C4-2B (cell line): Measurements from ENCODE around the gene ZNF737.

Source experiments
- H3K27ac ChIP-seq: fragments of 450-650 bp; 2 replicates; pipeline ENCODE4 v1.5.1; 2017
- ZFX ChIP-seq: fragments of 450-650 bp; IDR thresholded peaks from 2 replicates; pipeline ENCODE4 v1.6.1; 2017
- TF ChIP-seq, protein P1 (sequence below): fragments of 450-650 bp; conservative IDR thresholded peaks from 2 replicates; pipeline ENCODE4 v1.5.1; 2017; ENCODE audit warnings: mild to moderate bottlenecking

ZNF737 gene

DNA sequence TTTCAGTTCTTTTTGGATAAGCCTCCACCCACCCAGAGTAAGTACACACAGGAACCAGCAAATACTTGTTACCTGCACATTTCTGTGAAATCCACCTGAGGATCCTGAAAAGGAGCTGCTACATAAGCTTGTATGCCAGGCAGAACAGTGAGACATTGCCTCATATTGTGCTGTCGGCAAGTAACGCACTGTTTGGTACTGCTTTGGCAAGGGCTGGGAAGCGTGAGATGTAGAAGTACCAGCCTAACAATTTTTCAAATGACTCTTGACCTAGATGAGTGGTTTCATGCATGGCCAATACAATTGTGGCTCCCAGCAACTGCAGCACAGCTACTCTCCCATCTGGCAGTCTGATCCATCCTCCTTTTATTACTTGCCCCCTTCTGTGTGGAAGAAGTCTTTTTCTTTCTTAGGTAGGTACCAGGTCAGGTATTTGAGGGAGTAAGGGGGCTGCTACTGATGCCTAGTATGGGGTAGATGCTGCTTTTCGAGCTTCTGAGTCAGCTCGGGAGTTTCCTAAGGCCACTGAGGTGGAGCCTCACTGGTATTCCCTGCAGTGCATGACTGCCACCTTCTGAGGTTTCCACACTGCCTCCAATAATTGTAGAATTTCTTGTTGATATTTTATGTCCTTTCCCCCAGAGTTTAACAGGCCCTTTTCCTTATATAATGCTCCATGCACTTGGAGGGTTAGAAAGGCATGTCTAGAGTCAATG, 52.2 kb downstream of the ZNF737 start:
- H3K27ac ChIP-seq = no peak overlapping the region
- TF ChIP-seq, protein P1, sequence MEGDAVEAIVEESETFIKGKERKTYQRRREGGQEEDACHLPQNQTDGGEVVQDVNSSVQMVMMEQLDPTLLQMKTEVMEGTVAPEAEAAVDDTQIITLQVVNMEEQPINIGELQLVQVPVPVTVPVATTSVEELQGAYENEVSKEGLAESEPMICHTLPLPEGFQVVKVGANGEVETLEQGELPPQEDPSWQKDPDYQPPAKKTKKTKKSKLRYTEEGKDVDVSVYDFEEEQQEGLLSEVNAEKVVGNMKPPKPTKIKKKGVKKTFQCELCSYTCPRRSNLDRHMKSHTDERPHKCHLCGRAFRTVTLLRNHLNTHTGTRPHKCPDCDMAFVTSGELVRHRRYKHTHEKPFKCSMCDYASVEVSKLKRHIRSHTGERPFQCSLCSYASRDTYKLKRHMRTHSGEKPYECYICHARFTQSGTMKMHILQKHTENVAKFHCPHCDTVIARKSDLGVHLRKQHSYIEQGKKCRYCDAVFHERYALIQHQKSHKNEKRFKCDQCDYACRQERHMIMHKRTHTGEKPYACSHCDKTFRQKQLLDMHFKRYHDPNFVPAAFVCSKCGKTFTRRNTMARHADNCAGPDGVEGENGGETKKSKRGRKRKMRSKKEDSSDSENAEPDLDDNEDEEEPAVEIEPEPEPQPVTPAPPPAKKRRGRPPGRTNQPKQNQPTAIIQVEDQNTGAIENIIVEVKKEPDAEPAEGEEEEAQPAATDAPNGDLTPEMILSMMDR = no peak
- TF ChIP-seq ZFX = no peak

DNA sequence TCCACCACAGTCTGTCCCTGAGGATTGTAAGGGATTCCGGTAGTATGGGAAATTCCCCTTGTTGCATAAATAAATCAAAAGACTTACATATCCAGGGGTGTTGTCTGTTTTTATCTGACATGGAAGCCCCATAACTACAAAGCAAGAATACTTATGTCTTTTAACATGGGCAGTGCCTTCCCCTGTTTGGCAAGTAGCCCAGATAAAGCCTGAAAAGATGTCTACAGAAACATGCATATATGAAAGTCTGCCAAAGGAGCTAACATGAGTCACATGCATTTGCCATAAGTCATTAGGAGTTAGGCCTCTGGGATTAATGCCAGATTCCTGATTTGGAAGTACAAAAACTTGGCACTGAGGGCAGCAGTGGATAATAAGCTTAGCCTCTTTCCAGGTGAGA, 62.1 kb downstream of the ZNF737 start:
- H3K27ac ChIP-seq = no peak overlapping the region
- TF ChIP-seq, protein P1 = no peak
- no peak for TF ChIP-seq ZFX
